Spinal cord (tissue), 10 donors: ENCODE measurements around the gene DDX43. TPM values are rescaled to one million over a fixed set of nuclear protein-coding genes. Genes with fewer than 3 reads are reported as not detected.

Source experiments
- DNase-seq, 6 donors: peaks; one replicate each; pipeline versions ENCODE4 v3.0.0 to v3.0.0-alpha.2; 2013 to 2015; ENCODE audit warnings: low spot score in 6 of 6, low read depth in 4 of 6
- H3K27ac ChIP-seq: one replicate; pipeline ENCODE4 v1.5.1; 2013; ENCODE audit warnings: low read depth, low read length, control low read depth
- H3K27me3 ChIP-seq: one replicate; pipeline ENCODE4 v1.6.1; 2013; ENCODE audit warnings: low read length; ENCODE audit not compliant: control insufficient read depth, insufficient read depth
- H3K36me3 ChIP-seq: one replicate; pipeline ENCODE4 v1.6.1; 2013; ENCODE audit warnings: low read length; ENCODE audit not compliant: control insufficient read depth, insufficient read depth
- H3K4me1 ChIP-seq: one replicate; pipeline ENCODE4 v1.6.1; 2013; ENCODE audit warnings: low read length; ENCODE audit not compliant: control insufficient read depth, insufficient read depth
- H3K4me3 ChIP-seq: one replicate; pipeline ENCODE4 v1.5.1; 2013; ENCODE audit warnings: low read depth, low read length, control low read depth
- H3K9me3 ChIP-seq: one replicate; pipeline ENCODE4 v1.6.1; 2013; ENCODE audit warnings: low read length; ENCODE audit not compliant: control insufficient read depth, insufficient read depth
- WGBS: methylation state at CpG from one replicate; pipeline ENCODE4 v1.1.5; 2013; ENCODE audit warnings: missing lambda C conversion rate; ENCODE audit not compliant: insufficient coverage; 5-methylcytosine and 5-hydroxymethylcytosine counted together
- long read RNA-seq, 4 donors: transcript quantifications; one replicate each; lab custom pipeline, GENCODE V29; 2026
- polyA plus RNA-seq, 2 donors: library from polyadenylated mRNA; unstranded; fragments of 120-200 nt; gene quantifications; one replicate each; pipeline ENCODE4 v1.2.1, GENCODE V29; 2013; ENCODE audit not compliant: insufficient read length in 2 of 2
- total RNA-seq, 2 donors: library from RNA; depleted of rRNA in 1 of 2; stranded (reverse); fragments of 120-200 nt in 1 of 2; fragments of >200 nt in 1 of 2; gene quantifications; one replicate each; pipeline versions ENCODE4 v1.2.3 to v1.2.4, GENCODE V29; 2013 to 2014
- donor health status: healthy.

Gene DDX43
- total RNA-seq (1 to 10 TPM in 1 of 2 donors, under 1 TPM in 1; 0.59 to 1.5 TPM), polyA plus RNA-seq (under 1 TPM; 0.65 to 0.99 TPM)
- long read RNA-seq, donor 1, result 0 reads
- long read RNA-seq, donor 2, result 0 reads
- long read RNA-seq, donor 3, result 0 reads
- long read RNA-seq, donor 4, result 0 reads

DNA sequence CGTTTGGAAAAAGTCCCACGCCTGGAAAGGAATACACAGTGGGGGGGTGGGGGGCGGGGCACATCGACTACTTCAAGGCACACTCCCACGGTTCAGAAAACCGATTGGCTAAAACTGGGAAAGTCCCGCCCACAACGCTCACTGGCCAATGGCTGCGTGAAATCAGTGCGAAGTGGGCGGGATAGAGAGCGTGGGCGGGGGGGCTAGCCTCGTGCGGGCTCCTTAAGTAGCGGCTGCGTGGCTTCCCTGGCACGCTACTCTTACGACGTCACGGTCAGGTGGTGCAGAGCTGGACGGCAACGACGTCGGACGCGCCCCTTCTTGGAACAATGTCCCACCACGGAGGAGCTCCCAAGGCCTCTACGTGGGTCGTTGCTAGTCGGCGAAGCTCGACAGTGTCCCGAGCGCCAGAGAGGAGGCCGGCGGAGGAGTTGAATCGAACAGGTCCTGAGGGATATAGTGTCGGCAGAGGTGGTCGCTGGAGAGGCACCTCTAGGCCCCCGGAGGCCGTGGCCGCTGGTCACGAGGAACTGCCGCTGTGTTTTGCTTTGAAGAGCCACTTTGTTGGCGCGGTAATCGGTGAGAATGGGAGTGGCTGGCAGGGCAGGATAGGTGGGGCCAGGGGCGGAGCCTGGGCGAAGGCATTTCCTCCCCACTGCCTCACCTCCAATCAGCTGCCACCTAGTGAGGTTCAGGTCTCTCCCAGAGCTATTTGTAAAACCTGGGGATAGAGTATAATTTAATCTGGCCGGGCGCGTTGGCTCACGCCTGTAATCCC is at the start of gene DDX43:
DDX43 (plus strand) TSS at position 252 of the 778 bp plus-strand sequence; CDS start at position 330, 78 bp downstream.
- 77% methylated on average over 42 of the region's 54 CpGs for WGBS
- H3K27me3 ChIP-seq, result no peaks in the 10 kb centered on the region

DNA sequence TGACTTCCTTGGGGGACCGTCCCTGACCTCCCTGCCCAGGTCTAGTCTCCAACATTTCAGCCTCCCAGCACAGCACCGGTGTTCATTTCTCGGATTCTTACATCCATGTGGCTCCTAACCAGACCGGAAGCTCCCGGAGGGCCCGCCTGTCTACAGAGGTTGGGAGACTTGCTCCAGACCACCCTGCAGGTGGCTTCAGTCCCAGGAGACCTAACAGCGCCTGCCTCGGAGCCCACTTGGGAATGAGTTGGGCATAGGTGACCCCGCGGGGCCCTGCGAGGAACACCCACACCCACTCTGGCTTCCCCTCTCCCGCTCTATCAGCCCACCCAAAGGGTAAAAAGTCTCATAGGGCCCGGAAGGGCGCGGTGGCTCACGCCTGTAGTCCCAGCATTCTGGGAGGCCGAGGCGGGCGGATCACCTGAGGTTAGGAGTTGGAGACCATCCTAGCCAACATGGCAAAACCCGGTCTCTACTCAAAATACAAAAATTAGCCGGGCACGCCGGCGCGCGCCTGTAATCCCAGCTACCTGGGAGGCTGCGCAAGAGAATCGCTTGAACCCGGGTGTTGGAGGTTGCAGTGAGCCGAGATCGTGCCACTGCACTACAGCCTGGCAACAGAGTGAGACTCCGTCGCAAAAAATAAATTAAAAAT is 46.0 kb upstream of the DDX43 start:
- Histone ChIP-seq H3K9me3 (no peaks in the 10 kb centered on the region), H3K36me3 (no peaks in the 10 kb centered on the region), H3K27me3 (peaks cover 20% of the 10 kb centered on the region), H3K4me3 (no peak overlapping the region), H3K27ac (no peak overlapping the region), H3K4me1 (no peaks in the 10 kb centered on the region)
- WGBS, result 54% methylated on average over 21 of the region's 33 CpGs
- DNase-seq, result no peak

More for the DNA sequence above, at the start of gene DDX43:
- Histone ChIP-seq H3K4me1 (peaks cover 5% of the 10 kb centered on the region), H3K9me3 (no peaks in the 10 kb centered on the region), H3K4me3 (no peak within 1 kb of the TSS), H3K36me3 (no peaks in the 10 kb centered on the region), H3K27ac (no peak within 1 kb of the TSS)
- DNase-seq, result peak in 1 of 6 donors; percentile 23

GRCh38 chr6:73349311-73349710 is 45.3 kb upstream of the DDX43 start:
- WGBS, result 0% methylated on average over 1 of the region's 6 CpGs
- no peaks in the 10 kb centered on the region for H3K4me1 ChIP-seq
- peaks cover 20% of the 10 kb centered on the region for H3K27me3 ChIP-seq
- H3K4me3 ChIP-seq, result no peak overlapping the region
- H3K36me3 ChIP-seq, result no peaks in the 10 kb centered on the region
- no peak for DNase-seq
- H3K27ac ChIP-seq, result no peak overlapping the region
- H3K9me3 ChIP-seq, result no peaks in the 10 kb centered on the region

DNA sequence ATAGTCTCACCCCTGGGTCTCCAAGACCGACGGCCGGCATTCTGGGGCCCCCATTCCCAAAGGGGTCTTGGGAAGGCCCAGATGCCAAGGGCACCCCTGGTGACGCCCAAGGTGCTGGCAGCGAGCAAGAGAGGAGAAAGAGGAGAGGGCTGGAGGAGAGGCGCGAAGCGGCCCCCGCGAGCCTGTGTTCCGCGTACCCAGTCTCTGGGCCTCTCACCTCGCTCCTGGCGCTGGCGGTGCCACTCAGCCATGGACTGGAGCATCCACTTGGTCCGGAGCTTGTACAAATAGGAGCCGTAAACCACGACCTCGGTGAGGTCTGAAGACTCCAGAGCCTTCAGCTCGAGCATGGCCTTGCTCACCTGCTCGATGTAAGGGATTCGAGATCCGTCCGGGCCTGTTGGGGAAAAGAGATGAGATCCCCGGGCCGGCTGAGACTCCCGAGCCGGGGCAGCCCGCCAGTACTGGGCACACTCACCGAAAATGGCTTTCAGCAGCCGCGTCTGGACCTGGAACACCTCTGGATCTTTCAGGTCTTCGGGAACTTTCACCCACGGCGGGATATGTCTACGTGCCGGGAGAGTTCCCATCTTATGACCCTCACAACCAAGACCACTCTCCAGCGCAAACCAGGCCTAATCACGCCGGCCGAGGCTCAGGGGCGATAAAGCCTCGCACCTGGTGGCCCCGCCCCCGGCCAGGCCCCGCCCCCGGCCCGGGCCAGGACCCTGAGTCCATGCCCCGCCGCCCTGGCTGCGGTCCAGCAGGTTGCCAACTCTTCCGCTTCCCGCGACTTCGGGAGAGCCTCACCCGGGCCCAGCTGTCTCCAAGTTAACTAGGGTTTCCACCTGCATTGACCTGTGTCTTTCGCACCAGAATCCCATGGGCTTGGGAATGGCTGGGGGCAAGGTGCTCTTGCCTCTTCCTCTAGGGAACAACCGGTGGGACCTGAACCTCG is 40.7 kb upstream of the DDX43 start, which contains the start of gene DPPA5:
DPPA5 (minus strand) TSS at position 641 of the 958 bp plus-strand sequence; CDS start at position 590, 51 bp downstream.
- WGBS, result 91% methylated on average over 58 of the region's 59 CpGs
- Histone ChIP-seq H3K4me1 (no peaks in the 10 kb centered on the region), H3K27me3 (peaks cover 12% of the 10 kb centered on the region), H3K36me3 (no peaks in the 10 kb centered on the region), H3K9me3 (no peaks in the 10 kb centered on the region), H3K27ac (no peak within 1 kb of the TSS), H3K4me3 (no peak within 1 kb of the TSS)
- no peak for DNase-seq

GRCh38 chr6:73362358-73362757 is 32.3 kb upstream of the DDX43 start, which contains the start of gene KHDC3L:
Gene KHDC3L, plus strand, starts transcription at chr6:73362658. Its CDS starts 72 bp downstream, at chr6:73362730.
- 88% methylated on average over 23 of the region's 23 CpGs for WGBS

DNA sequence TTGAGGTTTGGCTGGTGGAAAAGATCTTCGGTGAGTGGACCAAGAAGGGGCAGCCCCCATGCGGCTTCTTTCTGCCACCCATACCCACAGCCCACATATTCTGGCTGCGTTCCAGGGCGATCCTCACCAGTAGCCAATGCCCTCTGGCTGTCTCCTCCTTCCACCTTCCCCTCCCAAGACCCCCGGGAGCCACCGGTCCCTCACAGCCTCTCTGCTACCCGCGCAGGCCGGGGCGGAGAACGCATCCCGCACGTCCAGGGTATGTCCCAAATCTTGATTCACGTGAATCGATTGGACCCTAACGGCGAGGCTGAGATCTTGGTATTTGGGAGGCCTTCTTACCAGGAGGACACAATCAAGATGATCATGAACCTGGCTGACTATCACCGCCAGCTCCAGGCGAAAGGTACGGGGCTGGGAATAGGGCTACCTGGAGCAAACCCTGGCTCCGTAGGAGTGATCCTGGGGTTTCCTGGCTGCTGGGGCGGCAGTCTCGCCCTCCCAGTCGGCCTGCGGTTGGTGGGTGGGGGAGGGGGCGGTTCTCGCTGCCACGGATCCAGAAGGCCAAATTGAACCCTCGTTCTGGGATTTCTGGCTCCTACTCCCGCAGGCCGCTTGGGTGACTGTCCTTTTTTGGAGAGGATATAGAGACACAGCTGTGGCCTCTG is 31.6 kb upstream of the DDX43 start:
- Histone ChIP-seq H3K36me3 (no peaks in the 10 kb centered on the region), H3K4me1 (no peaks in the 10 kb centered on the region), H3K27me3 (no peaks in the 10 kb centered on the region), H3K4me3 (no peak overlapping the region), H3K27ac (no peak overlapping the region), H3K9me3 (no peaks in the 10 kb centered on the region)
- no peak for DNase-seq
- 96% methylated on average over 31 of the region's 31 CpGs for WGBS

More at GRCh38 chr6:73362358-73362757, 32.3 kb upstream of the DDX43 start, which contains the start of gene KHDC3L:
- H3K9me3 ChIP-seq, result no peaks in the 10 kb centered on the region
- H3K27me3 ChIP-seq, result no peaks in the 10 kb centered on the region
- no peaks in the 10 kb centered on the region for H3K36me3 ChIP-seq
- no peak within 1 kb of the TSS for H3K4me3 ChIP-seq
- no peak within 1 kb of the TSS for H3K27ac ChIP-seq
- no peaks in the 10 kb centered on the region for H3K4me1 ChIP-seq
- DNase-seq, result no peak

DNA sequence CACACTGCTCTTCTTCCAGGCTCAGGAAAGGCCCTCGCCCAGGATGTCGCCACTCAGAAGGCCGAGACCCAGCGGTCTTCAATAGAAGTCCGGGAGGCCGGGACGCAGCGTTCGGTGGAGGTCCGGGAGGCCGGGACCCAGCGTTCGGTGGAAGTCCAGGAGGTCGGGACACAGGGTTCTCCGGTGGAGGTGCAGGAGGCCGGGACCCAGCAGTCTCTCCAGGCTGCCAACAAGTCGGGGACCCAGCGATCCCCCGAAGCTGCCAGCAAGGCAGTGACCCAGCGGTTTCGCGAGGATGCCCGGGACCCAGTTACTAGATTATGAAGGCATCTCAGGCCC is 31.1 kb upstream of the DDX43 start:
- Histone ChIP-seq H3K36me3 (no peaks in the 10 kb centered on the region), H3K27me3 (no peaks in the 10 kb centered on the region), H3K9me3 (no peaks in the 10 kb centered on the region), H3K4me1 (no peaks in the 10 kb centered on the region), H3K27ac (no peak overlapping the region), H3K4me3 (no peak overlapping the region)
- DNase-seq, result no peak
- 97% methylated on average over 23 of the region's 23 CpGs for WGBS

- Histone ChIP-seq H3K9me3 (no peaks in the 10 kb centered on the region), H3K4me3 (no peak overlapping the region), H3K27ac (no peak overlapping the region), H3K27me3 (no peaks in the 10 kb centered on the region), H3K36me3 (no peaks in the 10 kb centered on the region), H3K4me1 (no peaks in the 10 kb centered on the region)
- DNase-seq, result no peak
- WGBS, result 94% methylated on average over 13 of the region's 14 CpGs
Measured at GRCh38 chr6:73364121-73364520, 30.5 kb upstream of the DDX43 start.
